Coronary artery (tissue), 2 donors: ENCODE results near the gene ZNF764.

Source experiments
- DNase-seq: peaks from one replicate; pipeline ENCODE4 v3.0.0-alpha.2; 2017; ENCODE audit warnings: low spot score
- H3K27ac ChIP-seq, 2 donors: fragments of 200-600 bp; sonication (generic); one replicate each; pipeline ENCODE4 v1.5.1; 2016 to 2019
- H3K4me3 ChIP-seq: fragments of 200-600 bp; sonication (generic); 2 replicates; pipeline ENCODE4 v1.5.1; 2016; ENCODE audit warnings: mild to moderate bottlenecking, moderate library complexity
- TF ChIP-seq, protein P1 (sequence below): fragments of 200-600 bp; sonication (generic); IDR thresholded peaks from one replicate; pipeline ENCODE4 v1.5.1; 2019; ENCODE audit warnings: antibody characterized with exemption

Gene ZNF764

DNA sequence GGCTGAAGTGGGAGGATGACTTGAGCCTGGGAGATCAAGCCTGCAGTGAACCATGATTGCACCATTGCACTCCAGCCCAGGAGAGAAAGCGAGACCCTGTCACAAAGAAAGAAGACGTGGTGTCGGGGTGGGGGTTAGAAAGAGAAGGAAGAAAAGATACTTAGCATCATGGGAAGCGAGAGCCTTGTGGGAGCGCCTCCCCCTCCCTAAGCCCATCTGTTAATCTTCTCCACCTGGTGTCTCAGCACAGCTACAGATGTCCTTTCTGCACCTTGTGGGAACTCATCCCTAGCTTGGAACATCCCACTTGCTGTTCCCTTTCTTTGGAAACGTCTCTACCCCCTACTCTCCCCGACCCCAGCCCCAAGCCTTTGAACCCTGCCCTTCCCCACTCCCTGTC is 7.4 kb upstream of the ZNF764 start:
- Histone ChIP-seq H3K4me3 (no peak overlapping the region), H3K27ac (no peak overlapping the region)
- DNase-seq: no peak
- TF ChIP-seq, protein P1, sequence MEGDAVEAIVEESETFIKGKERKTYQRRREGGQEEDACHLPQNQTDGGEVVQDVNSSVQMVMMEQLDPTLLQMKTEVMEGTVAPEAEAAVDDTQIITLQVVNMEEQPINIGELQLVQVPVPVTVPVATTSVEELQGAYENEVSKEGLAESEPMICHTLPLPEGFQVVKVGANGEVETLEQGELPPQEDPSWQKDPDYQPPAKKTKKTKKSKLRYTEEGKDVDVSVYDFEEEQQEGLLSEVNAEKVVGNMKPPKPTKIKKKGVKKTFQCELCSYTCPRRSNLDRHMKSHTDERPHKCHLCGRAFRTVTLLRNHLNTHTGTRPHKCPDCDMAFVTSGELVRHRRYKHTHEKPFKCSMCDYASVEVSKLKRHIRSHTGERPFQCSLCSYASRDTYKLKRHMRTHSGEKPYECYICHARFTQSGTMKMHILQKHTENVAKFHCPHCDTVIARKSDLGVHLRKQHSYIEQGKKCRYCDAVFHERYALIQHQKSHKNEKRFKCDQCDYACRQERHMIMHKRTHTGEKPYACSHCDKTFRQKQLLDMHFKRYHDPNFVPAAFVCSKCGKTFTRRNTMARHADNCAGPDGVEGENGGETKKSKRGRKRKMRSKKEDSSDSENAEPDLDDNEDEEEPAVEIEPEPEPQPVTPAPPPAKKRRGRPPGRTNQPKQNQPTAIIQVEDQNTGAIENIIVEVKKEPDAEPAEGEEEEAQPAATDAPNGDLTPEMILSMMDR: no peak

- H3K4me3 ChIP-seq: no peak overlapping the region
- no peak overlapping the region for H3K27ac ChIP-seq
- TF ChIP-seq, protein P1: no peak
- no peak for DNase-seq
These were observed 3.8 kb upstream of the ZNF764 start for GRCh38 chr16:30562021-30562420.

- TF ChIP-seq, protein P1: no peak
- Histone ChIP-seq H3K4me3 (peak overlapping the region; percentile 69), H3K27ac (peak overlapping the region in 1 of 2 donors; percentile 61)
- DNase-seq: no peak
These were observed 3.1 kb upstream of the ZNF764 start for GRCh38 chr16:30561089-30561816.

DNA sequence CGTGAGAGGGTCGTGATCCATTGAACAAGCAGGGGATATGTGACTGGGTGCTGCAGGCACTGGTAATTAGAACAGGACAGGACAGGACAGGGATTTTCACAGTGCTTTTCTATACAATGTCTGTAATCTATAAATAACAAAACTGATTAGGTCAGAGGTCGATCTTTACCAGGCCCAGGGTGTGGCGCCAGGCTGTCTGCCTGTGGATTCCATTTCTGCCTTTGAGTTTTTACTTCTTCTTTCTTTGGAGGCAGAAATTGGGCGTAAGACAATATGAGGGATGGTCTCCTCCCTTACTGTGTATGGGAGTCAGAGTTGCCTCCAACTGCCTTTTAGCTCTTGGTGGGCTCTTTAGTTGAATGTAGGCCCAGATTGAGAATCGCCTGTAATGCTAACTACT is 1.5 kb upstream of the ZNF764 start:
- TF ChIP-seq, protein P1: no peak
- H3K4me3 ChIP-seq: no peak overlapping the region
- H3K27ac ChIP-seq: no peak overlapping the region
- DNase-seq: no peak

- Histone ChIP-seq H3K4me3 (peak overlapping the region; percentile 96), H3K27ac (peak overlapping the region in 1 of 2 donors; percentile 94)
- DNase-seq: no peak
- TF ChIP-seq, protein P1: no peak
These were observed 709 bp upstream of the ZNF764 start for GRCh38 chr16:30558789-30559377.

DNA sequence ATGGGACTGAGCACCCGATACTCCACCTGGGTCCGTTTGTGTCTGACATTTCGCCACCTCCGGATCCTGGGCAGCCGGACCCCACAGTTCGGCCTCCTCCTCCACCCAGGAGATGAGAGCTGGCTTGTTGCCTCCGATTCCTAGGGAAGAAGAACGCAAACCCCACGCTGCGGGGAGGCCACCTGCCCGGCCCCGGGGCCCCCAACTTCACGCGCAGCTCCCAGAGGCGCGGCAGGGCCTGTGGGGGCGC is 542 bp downstream of the ZNF764 start:
- DNase-seq: no peak
- Histone ChIP-seq H3K27ac (peak overlapping the region; percentile 87 to 94), H3K4me3 (peak overlapping the region; percentile 96)
- TF ChIP-seq, protein P1: no peak

DNA sequence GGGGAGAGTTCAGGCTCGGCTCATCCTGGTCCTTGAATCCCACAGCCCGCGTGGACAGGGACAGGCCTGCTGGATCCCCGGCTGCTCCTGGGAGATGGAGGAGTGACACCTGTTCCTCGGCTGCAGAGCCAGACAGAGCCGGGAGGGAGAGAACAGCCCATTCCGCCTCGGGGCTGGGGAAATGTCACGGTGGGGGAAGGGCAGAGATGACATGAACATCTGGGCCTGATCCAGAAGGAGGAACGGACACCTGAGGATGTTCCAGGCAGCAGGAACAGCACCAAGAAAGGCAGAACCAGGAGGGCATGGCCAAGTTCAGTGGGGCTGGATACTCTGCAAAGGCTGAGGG is 2.1 kb downstream of the ZNF764 start:
- TF ChIP-seq, protein P1: no peak
- no peak for DNase-seq
- Histone ChIP-seq H3K27ac (no peak overlapping the region), H3K4me3 (no peak overlapping the region)
